Loucy (cell line): ENCODE results near the gene PI4KA.

ENCODE experiments used
- CTCF ChIP-seq: fragments of 200-600 bp; sonication (generic); conservative IDR thresholded peaks from 2 replicates; pipeline ENCODE4 v1.5.1; 2014; ENCODE audit warnings: mild to moderate bottlenecking, antibody characterized with exemption, low read length
- EZH2phosphoT487 ChIP-seq: fragments of 200-600 bp; IDR thresholded peaks from 2 replicates; pipeline ENCODE4 v1.6.1; 2018; ENCODE audit warnings: antibody characterized with exemption, mild to moderate bottlenecking, moderate library complexity, borderline replicate concordance

DNA sequence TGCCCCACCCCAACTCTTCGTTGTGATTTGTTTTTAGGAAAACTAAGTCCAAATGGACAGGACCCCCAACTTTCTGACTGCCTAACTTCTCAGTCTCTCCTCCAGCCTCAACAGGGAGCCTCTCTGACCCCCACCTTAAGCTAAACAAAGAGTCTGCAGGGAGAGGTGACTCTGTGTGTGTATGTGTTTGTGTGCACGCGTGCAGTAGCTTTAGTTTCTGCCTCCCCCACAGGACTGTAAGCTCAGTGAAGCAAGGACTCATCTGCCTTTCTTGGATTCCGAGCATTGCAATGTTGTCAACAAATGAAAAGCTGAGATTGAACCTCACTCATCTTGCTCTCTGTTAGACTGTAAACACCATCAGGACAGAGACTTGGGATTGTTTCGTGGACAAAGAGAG lies 8.1 kb upstream of the PI4KA start:
- no peak for TF ChIP-seq CTCF
- no peak for TF ChIP-seq EZH2phosphoT487
